Ishikawa (cell line): Measurements from ENCODE around the gene FAM181B.

Source experiments
- CEBPB ChIP-seq: IDR thresholded peaks from 2 replicates; pipeline ENCODE4 v1.6.1; 2012
- CREB1 ChIP-seq: IDR thresholded peaks from 2 replicates; pipeline ENCODE4 v1.6.1; 2012; ENCODE audit warnings: low read depth
- EGR1 ChIP-seq: IDR thresholded peaks from 2 replicates; pipeline ENCODE4 v1.6.1; 2012
- EP300 ChIP-seq: IDR thresholded peaks from 2 replicates; pipeline ENCODE4 v1.6.1; 2012; ENCODE audit warnings: borderline replicate concordance
- FOXM1 ChIP-seq: IDR thresholded peaks from 2 replicates; pipeline ENCODE4 v1.6.1; 2012; ENCODE audit warnings: low read depth, borderline replicate concordance
- NFIC ChIP-seq: IDR thresholded peaks from 2 replicates; pipeline ENCODE4 v1.6.1; 2012
- RAD21 ChIP-seq: IDR thresholded peaks from 2 replicates; pipeline ENCODE4 v1.6.1; 2012; ENCODE audit warnings: low read depth
- TAF1 ChIP-seq: IDR thresholded peaks from 2 replicates; pipeline ENCODE4 v1.6.1; 2012; ENCODE audit warnings: low read depth, mild to moderate bottlenecking
- TCF12 ChIP-seq: IDR thresholded peaks from 2 replicates; pipeline ENCODE4 v1.6.1; 2012; ENCODE audit warnings: low read depth
- TEAD4 ChIP-seq: IDR thresholded peaks from 2 replicates; pipeline ENCODE4 v1.6.1; 2012
- YY1 ChIP-seq: IDR thresholded peaks from 2 replicates; pipeline ENCODE4 v1.6.1; 2012; ENCODE audit warnings: low read depth
- ZBTB7A ChIP-seq: IDR thresholded peaks from 2 replicates; pipeline ENCODE4 v1.6.1; 2012; ENCODE audit warnings: low read depth
- TF ChIP-seq, protein P1 (sequence below): IDR thresholded peaks from 2 replicates; pipeline ENCODE4 v1.6.1; 2012
- TF ChIP-seq, protein P2 (sequence below): IDR thresholded peaks from 2 replicates; pipeline ENCODE4 v1.6.1; 2012; ENCODE audit warnings: low read depth, mild to moderate bottlenecking
- TF ChIP-seq, protein P3 (sequence below): IDR thresholded peaks from 2 replicates; pipeline ENCODE4 v1.6.1; 2012

Gene FAM181B

DNA sequence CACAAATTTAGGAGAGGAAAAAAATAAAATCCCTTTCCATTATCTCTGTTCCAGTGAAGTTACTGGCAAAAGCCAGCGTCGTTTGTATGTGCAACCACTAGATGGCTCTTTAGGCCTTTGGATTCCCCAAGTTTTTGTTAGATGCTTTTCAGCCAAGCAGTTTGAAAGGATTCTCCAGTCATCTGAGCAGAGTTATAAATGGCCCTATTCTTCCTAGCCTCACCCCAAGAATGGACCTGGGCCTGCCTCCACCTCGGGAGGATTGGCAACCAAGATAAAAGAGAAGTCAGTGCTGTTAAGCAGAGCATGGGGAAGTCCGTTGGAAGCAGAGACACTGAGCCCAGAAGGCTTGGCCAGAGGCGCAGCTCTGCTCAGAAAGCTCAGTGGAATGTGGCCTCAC lies 15.4 kb downstream of the FAM181B start:
- peak; percentile 72 for TF ChIP-seq RAD21
- TF ChIP-seq TEAD4 = no peak

DNA sequence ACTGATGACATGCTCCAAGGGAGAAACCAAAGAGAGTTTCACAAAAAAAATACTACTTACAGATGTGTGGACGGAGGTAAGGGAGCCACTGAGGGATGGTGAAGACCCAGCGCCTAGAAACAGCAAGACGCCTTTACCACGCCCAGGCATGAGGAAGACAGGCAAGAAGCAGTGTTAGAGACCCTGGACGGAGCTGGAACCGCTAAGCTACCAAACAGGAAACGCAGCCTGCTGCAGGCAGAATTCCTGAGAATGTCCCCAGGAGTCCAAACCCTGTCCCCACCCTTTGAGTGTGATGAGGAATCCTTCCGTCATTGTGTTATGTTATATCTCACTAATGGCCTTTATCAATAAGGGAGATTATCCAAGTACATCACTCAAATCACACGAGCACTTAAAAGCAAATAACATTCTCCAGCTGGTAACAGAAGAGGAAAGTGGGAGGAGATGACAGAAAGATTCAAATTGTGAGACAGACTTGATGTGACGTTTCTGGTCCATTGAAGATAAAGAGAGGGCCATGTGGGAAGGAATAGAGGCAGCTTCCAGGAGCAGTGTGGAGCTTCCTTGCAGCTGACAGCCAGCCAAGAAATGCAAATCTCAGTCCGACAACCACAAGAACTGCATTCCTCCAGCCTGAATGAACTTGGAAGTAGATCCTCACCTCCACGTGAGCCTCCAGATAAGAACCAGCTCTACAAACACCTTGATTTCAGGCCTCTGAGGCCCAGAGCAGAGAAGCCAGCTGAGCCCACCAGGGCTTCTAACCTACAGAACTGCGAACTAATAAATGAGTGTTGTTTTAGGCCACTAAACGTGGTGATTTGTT lies 19.1 kb downstream of the FAM181B start:
- no peak for TF ChIP-seq TEAD4
- no peak for TF ChIP-seq CREB1
- TF ChIP-seq FOXM1 = no peak
- no peak for TF ChIP-seq YY1
- TF ChIP-seq NFIC = no peak
- TF ChIP-seq, protein P1, sequence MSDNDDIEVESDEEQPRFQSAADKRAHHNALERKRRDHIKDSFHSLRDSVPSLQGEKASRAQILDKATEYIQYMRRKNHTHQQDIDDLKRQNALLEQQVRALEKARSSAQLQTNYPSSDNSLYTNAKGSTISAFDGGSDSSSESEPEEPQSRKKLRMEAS = no peak
- no peak for TF ChIP-seq RAD21
- no peak for TF ChIP-seq TAF1
- TF ChIP-seq EP300 = no peak
- TF ChIP-seq, protein P2, sequence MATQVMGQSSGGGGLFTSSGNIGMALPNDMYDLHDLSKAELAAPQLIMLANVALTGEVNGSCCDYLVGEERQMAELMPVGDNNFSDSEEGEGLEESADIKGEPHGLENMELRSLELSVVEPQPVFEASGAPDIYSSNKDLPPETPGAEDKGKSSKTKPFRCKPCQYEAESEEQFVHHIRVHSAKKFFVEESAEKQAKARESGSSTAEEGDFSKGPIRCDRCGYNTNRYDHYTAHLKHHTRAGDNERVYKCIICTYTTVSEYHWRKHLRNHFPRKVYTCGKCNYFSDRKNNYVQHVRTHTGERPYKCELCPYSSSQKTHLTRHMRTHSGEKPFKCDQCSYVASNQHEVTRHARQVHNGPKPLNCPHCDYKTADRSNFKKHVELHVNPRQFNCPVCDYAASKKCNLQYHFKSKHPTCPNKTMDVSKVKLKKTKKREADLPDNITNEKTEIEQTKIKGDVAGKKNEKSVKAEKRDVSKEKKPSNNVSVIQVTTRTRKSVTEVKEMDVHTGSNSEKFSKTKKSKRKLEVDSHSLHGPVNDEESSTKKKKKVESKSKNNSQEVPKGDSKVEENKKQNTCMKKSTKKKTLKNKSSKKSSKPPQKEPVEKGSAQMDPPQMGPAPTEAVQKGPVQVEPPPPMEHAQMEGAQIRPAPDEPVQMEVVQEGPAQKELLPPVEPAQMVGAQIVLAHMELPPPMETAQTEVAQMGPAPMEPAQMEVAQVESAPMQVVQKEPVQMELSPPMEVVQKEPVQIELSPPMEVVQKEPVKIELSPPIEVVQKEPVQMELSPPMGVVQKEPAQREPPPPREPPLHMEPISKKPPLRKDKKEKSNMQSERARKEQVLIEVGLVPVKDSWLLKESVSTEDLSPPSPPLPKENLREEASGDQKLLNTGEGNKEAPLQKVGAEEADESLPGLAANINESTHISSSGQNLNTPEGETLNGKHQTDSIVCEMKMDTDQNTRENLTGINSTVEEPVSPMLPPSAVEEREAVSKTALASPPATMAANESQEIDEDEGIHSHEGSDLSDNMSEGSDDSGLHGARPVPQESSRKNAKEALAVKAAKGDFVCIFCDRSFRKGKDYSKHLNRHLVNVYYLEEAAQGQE = no peak
- no peak for TF ChIP-seq ZBTB7A
- no peak for TF ChIP-seq CEBPB
- TF ChIP-seq, protein P3, sequence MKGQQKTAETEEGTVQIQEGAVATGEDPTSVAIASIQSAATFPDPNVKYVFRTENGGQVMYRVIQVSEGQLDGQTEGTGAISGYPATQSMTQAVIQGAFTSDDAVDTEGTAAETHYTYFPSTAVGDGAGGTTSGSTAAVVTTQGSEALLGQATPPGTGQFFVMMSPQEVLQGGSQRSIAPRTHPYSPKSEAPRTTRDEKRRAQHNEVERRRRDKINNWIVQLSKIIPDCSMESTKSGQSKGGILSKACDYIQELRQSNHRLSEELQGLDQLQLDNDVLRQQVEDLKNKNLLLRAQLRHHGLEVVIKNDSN = no peak

DNA sequence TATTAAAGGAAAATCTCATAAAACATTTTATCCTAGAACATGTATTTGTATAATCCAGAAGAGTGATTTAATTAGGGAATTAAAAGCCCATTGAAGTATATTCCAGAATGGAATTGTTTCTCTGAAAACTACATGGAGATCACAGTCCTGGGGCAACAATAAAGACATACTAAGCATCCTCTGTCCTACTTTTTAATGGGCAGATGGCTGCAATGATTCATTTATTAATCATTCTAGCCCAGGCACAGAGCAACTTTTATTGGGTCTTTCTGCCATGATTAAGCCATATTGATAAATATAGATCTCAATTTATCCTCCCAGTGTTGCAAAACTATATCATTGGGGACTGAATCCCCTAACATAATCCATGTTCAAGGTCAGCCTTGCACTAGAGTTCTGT lies 22.0 kb downstream of the FAM181B start:
- TF ChIP-seq, protein P1 = no peak
- TF ChIP-seq NFIC = no peak
- no peak for TF ChIP-seq RAD21

DNA sequence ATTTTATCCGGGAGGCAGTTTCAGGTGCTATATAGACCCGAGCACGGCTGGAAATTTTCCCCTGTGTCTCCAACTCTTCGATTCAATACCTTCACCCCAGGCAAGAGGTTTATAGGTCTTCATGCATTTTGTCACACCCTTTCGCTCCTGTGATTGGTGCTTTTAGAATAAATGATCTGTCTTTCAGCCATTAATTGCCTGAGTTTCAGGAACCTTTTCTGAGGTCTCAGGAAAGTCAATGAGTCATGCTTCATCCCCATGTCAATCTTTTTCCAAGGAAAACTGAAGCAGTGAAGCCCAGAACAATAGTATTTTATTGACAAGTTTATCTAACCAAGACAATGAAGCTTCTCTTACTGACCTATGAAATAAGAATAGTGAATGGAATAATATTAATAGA lies 29.9 kb downstream of the FAM181B start:
- no peak for TF ChIP-seq NFIC
- no peak for TF ChIP-seq CREB1
- no peak for TF ChIP-seq TEAD4
- TF ChIP-seq CEBPB = no peak
- TF ChIP-seq, protein P2 = no peak
- no peak for TF ChIP-seq FOXM1
- TF ChIP-seq EP300 = no peak
- TF ChIP-seq, protein P1 = no peak
- no peak for TF ChIP-seq EGR1
- TF ChIP-seq TAF1 = no peak
- TF ChIP-seq, protein P3 = no peak
- TF ChIP-seq ZBTB7A = no peak
- TF ChIP-seq TCF12 = no peak
- TF ChIP-seq YY1 = no peak
- TF ChIP-seq RAD21 = no peak

DNA sequence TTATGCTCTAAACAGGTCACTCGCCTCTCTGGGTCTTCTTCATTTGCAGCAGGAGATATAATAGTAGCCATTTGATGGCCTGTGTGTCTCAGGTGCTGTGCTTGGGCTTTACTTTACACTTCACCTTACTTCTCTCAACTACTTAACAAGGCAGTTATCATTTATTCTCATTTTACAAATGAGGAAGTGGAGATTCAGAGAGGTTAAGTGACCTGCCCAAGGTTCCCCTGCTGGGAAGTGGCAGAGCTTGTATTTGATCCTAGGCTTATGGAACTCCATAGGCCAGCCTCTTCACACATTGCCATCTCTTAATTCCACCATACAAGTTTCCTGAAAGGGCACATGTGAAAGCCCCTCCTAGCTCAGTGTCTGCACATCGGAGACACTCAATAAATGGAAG lies 30.4 kb downstream of the FAM181B start:
- TF ChIP-seq FOXM1 (no peak), NFIC (no peak), TEAD4 (no peak), YY1 (no peak), EP300 (no peak), ZBTB7A (no peak), TCF12 (no peak), RAD21 (no peak), EGR1 (no peak), CEBPB (no peak), CREB1 (no peak), TAF1 (no peak)
- TF ChIP-seq, protein P2 = no peak
- TF ChIP-seq, protein P1 = no peak
- TF ChIP-seq, protein P3 = no peak
